GM18951 (cell line): ENCODE results near the gene CEND1.

Experiments used
- POLR2A ChIP-seq: IDR thresholded peaks from 4 replicates; pipeline ENCODE4 v1.6.1; 2011; ENCODE audit warnings: mild to moderate bottlenecking; ENCODE audit not compliant: insufficient read length, insufficient read depth; ENCODE audit errors: extremely low read depth
- in situ Hi-C: fragments of 300-500 bp; cut with MboI; formaldehyde crosslinking; loops from one replicate; pipeline ENCODE4 v1.12.0; 2022; ENCODE audit warnings: low sequenced_read_pairs, mixed read lengths, inconsistent platforms; ENCODE audit not compliant: unreplicated experiment

CEND1 gene

GRCh38 chr11:792873-793272 is 3.0 kb upstream of the CEND1 start:
- in situ Hi-C loops: no loop called here
- TF ChIP-seq POLR2A: no peak

GRCh38 chr11:792535-792821 is 2.6 kb upstream of the CEND1 start:
- in situ Hi-C loops: no loop called here
- no peak for TF ChIP-seq POLR2A

- TF ChIP-seq POLR2A: no peak
- in situ Hi-C loops: no loop called here
Measured at GRCh38 chr11:791658-792534, 2.0 kb upstream of the CEND1 start.

GRCh38 chr11:790721-791564 is 1.1 kb upstream of the CEND1 start:
- TF ChIP-seq POLR2A: no peak
- in situ Hi-C loops: no loop called here

GRCh38 chr11:788953-789940 is 643 bp downstream of the CEND1 start:
- TF ChIP-seq POLR2A: no peak
- in situ Hi-C loops: no loop called here

- no peak for TF ChIP-seq POLR2A
- in situ Hi-C loops: no loop called here
Measured at GRCh38 chr11:788009-788640, 1.8 kb downstream of the CEND1 start.

GRCh38 chr11:787084-787675 is 2.7 kb downstream of the CEND1 start:
- TF ChIP-seq POLR2A: peak; percentile 9
- in situ Hi-C loops: no loop called here

GRCh38 chr11:786235-787083 is 3.4 kb downstream of the CEND1 start:
- TF ChIP-seq POLR2A: no peak
- in situ Hi-C loops: no loop called here

- in situ Hi-C loops: no loop called here
- no peak for TF ChIP-seq POLR2A
Measured at GRCh38 chr11:783581-784015, 6.3 kb downstream of the CEND1 start.

- TF ChIP-seq POLR2A: no peak
- in situ Hi-C loops: no loop called here
Measured at GRCh38 chr11:782264-783174, 7.4 kb downstream of the CEND1 start.
